Stimulated activated CD4-positive, alpha-beta T cell treated with anti-CD3 and anti-CD28 coated beads, Interleukin-4, amount 100 ng/mL, for 1 hour (primary cell): ENCODE data around the gene GABARAPL1.
"Not testable (repeated sequence)": the region's sequence is repeated elsewhere in the genome, so short reads cannot be mapped to it uniquely, and the experiment has no call there.

Experiments used
- DNase-seq: peaks from one replicate; pipeline ENCODE4 v3.0.0-alpha.2; 2020

Gene GABARAPL1

GRCh38 chr12:10212739-10213131 is at the start of gene GABARAPL1:
GABARAPL1 (plus strand) TSS chr12:10212877; CDS start chr12:10213130, 253 bp downstream.
- DNase-seq = peak; percentile 75

DNA sequence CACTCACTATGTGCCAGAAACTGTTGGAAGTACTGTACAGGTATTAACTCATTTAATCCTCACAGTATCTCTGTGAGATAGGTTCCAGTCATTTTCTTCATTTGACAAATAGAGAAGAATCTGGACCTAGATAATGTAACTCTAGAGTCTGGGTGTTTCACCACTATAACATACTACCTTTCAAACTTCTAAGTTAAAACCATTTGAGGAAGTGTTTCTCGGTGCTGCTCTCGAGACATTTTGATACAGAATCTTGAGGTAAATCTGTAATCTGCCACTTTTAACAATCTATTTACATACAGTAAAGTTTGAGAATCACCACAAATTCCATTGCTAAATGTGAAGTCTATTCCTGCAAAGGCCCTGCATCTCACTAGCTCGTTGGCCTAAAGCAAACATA is 49.6 kb upstream of the GABARAPL1 start:
- no peak for DNase-seq

DNA sequence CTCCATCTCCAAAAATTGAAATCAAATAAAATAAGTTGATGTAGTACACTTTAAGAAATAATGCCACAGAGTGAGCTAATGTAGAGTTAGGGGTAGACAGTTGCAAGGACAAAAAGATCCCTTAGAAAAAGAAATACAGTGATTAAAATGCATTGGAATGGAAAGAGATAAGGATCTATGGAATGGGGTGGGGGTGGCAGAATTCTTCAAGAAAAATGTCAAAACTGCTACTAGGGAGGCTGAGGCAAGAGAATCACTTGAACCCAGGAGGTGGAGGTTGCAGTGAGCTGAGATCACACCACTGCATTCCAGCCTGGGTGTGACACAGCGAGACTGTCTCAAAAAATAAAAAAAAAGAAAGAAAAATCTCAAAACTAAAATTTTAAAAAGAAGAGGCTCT is 47.3 kb upstream of the GABARAPL1 start:
- no peak for DNase-seq

- no peak for DNase-seq
Observed at GRCh38 chr12:10167599-10167998, 45.1 kb upstream of the GABARAPL1 start.

GRCh38 chr12:10169104-10169503 is 43.6 kb upstream of the GABARAPL1 start:
- no peak for DNase-seq

DNA sequence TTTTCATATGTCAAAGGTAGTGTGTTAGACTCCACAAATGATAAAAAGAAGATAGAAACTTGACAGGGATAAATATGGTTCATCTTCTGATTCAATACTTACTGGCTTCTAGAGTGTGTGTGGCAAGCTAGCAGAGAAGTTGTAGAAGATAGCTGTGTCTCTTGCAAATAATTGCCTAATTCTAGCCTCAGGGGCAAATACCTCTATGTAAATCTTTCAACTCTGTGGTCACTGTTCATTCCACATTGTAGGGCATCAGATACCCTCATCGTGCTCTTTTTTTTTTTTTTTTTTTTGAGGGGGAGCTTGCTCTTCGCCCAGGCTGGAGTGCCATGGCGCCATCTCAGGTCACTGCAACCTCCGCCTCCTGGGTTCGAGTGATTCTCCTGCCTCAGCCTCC is 42.5 kb upstream of the GABARAPL1 start:
- no peak for DNase-seq

DNA sequence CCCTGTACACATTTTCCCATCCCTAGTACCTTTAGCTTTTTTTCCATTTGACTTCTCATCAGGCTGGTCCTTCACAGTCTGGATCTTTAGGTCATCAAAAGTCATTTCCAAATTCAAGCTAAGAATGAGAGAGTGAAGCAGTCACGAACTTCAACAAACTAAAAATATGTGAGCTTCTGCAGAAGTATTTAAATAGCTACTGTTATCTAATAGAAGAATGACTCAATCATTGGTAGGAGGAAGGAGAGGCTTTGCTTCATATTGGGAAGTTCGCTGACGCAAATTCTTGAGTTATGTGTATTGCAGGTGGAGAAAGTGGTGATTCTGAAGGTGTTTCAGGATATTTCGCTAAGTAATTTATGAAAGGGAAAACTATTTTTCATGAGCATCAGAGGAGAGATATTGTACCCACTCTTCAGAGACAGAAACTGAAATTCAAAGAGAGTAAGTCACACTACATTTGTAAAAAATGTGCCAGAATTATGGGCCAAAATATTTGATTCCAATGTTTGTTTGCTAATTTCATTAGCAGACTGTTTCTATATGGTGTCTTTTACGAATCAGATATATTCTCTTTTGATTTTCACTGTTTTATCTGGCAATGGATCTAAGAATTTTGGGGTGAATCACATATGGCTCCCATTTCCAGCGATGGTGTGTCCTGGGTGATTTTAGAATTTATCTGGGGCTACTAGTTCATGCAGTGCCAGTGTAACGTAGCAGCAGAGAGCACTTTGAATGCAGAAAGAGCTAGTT is 40.5 kb upstream of the GABARAPL1 start, which contains the start of gene OLR1:
Gene OLR1, minus strand, starts transcription at position 160 of the 756 bp plus-strand sequence. Its CDS starts 55 bp downstream, at position 105.
- no peak for DNase-seq

DNA sequence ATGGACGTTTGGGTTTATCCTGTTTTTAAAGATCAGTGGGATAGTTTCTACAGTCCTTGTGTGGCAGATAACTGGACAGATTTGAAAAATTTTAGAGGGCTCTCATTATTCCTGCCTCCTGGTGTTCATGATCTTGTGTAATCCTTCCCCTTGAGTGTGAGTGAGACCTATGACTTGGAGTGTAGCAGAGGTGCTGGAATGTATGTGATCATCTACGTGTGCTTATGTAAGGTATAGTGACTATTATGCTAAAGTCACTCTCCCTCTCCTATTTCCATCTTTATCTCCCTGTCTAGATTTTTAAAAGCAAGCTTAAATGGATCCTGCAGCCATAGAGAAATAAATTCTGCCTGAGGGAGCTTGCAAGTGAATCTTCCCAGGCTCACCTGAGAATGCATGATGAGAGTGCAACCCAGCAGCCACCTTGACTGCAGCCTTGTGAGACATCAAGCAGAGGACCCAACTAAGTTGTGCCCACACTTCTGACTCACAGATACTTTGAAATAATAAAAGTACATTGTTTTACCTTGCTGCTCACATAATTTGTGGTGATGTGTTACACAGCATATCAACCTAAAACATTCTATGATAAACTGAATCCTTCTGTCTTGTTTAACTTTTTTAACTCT is 37.6 kb upstream of the GABARAPL1 start:
- DNase-seq = no peak

DNA sequence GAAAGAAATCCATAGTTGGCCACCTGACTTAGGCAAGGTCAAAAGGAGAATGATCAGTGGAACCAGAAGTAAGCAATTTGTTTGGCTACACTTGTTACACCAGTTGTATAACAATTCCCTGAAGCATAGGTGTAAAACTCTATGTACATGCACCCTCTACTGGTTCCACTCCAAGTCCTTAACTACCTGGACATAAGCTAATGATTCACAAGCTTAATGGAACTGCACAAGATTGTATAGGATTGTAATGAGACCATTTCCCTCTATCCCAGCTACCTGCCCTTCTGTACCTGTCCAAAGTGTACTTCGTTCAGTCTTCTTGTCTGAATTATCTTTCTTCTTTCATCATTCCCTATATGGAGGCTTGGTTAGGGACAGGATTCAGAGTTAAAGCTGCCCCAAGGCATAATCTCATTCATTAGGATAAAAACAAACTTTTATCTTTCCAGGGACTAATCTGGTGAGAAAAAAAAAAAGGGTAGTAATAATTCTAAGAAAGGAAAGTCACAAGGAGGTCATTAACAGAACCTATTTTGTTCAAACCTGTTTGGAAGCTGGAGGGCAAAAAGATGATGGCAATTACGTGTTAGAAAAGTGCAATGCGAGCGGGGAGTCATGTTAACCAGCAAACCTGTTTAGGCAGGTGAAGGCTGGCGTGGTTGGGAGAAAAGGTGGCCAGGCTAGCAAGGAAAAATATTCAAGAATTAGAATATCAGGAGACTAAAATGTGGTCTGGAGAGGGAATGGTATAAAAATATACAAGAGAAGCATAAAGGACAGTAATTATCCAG is 36.6 kb upstream of the GABARAPL1 start:
- no peak for DNase-seq

GRCh38 chr12:10178821-10179220 is 33.9 kb upstream of the GABARAPL1 start, which contains the start of gene TMEM52B:
TMEM52B (plus strand) TSS chr12:10179032; CDS start chr12:10179575, 543 bp downstream.
- DNase-seq = no peak

- DNase-seq = no peak
Observed at GRCh38 chr12:10179776-10180181, 32.9 kb upstream of the GABARAPL1 start.

GRCh38 chr12:10182354-10183049 is 30.2 kb upstream of the GABARAPL1 start:
- no peak for DNase-seq

DNA sequence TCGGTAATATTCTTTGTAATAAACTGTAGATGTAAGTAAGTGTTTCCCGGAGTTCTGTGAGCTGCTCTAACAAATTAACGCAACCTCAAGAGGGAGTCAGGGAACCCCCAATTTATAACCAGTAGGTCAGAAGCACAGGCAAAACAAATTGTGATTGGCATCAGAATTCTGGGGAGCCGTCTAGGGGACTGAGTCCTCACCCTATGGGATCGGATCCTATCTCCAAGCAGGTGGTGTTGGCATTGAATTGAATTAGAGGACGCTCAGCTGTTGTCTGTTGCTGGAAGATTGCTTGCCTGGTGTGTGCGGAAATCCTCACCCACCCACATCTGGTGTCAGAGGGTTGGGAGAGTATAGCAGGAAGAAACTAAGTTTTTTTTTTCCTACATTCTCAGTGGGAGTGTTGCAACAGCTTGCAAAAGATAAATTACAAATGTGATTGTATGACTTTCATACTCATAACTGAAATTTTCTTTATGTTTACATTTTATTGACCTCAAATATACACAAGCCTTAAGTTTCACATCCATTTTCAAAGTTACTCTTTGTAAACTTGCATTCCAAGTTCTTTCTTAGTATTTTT is 28.3 kb upstream of the GABARAPL1 start:
- no peak for DNase-seq

GRCh38 chr12:10186299-10186698 is 26.4 kb upstream of the GABARAPL1 start:
- no peak for DNase-seq

DNA sequence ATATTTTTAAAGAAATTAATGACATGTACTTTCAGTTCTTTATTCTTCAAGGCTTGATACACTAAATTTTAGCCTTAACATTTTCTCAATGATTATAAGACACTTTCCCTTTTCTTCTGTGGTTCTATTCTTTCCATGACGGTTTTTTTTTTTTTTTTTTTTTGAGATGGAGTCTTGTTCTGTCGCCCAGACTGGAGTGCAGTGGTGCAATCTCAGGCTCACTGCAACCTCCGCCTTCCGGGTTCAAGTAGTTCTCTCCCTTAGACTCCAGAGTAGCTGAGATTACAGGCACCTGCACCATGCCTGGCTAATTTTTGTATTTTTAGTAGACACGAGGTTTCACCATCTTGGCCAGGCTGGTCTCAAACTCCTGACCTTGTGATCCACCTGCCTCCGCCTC is 25.7 kb upstream of the GABARAPL1 start:
- not testable (repeated sequence) for DNase-seq

DNA sequence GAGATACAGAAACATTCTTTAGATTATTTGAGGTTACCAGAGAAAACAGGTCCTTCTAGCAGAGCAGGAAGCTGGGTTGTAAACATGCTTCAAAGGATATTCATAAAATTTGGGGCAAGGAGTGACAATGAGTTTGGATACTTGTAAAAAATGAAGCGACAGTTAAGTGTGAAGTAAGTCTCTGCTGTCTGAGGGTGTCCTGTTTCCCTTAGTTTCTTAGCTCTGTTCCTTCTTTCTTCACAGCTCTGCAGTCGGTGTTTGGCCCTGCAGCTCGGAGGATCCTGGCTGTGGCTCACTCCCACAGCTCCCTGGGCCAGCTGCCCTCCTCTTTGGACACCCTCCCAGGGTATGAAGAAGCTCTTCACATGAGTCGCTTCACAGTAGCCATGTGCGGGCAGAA is 23.0 kb upstream of the GABARAPL1 start:
- DNase-seq = no peak

DNA sequence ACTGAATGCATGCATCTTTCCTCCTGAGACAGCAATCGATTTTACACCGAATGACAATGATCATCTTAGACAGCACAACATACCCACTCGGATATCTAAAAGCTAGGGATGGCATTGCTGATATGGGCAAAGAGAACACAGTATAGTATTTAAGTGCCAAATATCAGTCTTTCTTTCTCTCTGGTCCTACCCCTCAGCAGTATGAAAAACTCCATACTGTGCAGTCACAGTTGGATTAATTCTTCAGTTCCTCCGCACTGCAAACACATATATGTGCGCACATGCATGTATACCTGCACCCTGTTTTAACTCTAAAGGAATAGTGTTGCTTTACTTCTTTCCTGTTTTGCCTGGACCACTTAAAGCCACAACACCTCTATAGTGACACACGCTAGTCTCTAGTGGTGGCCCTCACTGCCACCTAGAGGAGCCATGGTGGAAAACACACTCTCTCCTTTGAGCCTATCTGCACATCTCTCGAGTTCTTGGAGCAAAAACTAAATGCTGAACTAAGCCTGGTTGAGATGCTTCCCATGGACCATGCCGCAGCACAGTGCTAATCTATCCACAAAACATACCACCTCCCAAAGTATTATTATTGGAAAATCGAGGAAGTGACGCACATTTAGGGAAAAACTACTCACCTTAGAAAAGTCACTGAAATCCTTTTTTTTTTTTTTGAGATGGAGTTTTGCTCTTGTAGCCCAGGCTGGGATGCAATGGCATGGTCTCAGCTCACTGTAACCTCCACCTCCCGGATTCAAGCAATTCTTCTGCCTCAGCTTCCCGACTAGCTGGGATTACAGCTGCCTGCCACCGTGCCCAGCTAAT is 21.9 kb upstream of the GABARAPL1 start:
- peak; percentile 43 for DNase-seq

GRCh38 chr12:10191865-10192264 is 20.8 kb upstream of the GABARAPL1 start:
- DNase-seq = no peak

GRCh38 chr12:10194160-10194670 is 18.5 kb upstream of the GABARAPL1 start:
- DNase-seq = no peak

- no peak for DNase-seq
Observed at GRCh38 chr12:10196210-10196609, 16.5 kb upstream of the GABARAPL1 start.

- DNase-seq = no peak
Observed at GRCh38 chr12:10197879-10198278, 14.8 kb upstream of the GABARAPL1 start.
